ENCODE data around the gene WNT3A.

GRCh38 chr1:228000836-228001563, 5.8 kb upstream of the WNT3A start:
- TF ChIP-seq, protein P1, sequence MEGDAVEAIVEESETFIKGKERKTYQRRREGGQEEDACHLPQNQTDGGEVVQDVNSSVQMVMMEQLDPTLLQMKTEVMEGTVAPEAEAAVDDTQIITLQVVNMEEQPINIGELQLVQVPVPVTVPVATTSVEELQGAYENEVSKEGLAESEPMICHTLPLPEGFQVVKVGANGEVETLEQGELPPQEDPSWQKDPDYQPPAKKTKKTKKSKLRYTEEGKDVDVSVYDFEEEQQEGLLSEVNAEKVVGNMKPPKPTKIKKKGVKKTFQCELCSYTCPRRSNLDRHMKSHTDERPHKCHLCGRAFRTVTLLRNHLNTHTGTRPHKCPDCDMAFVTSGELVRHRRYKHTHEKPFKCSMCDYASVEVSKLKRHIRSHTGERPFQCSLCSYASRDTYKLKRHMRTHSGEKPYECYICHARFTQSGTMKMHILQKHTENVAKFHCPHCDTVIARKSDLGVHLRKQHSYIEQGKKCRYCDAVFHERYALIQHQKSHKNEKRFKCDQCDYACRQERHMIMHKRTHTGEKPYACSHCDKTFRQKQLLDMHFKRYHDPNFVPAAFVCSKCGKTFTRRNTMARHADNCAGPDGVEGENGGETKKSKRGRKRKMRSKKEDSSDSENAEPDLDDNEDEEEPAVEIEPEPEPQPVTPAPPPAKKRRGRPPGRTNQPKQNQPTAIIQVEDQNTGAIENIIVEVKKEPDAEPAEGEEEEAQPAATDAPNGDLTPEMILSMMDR (conservative IDR thresholded peaks at IDR 0.05; ENCODE audit: low read depth, low read length): no peak
- TF ChIP-seq SMC3 (IDR thresholded peaks at IDR 0.05; ENCODE audit: low read depth, low read length) (no peak), CHD1 (IDR thresholded peaks at IDR 0.05; ENCODE audit: low read depth, low read length) (no peak), POLR2A (IDR thresholded peaks at IDR 0.05; ENCODE audit: low read depth, low read length) (no peak), MAFK (IDR thresholded peaks at IDR 0.05; ENCODE audit: low read depth, low read length) (no peak), RCOR1 (IDR thresholded peaks at IDR 0.05; ENCODE audit: insufficient replicate concordance, low read length) (no peak), CEBPB (IDR thresholded peaks at IDR 0.05; ENCODE audit: low read depth, low read length) (no peak)
